ENCODE results near the gene TRAPPC12.
A peak's percentile ranks its signal among the peaks of the same experiment; 100 is the strongest.
"Not testable (repeated sequence)": the region's sequence is repeated elsewhere in the genome, so short reads cannot be mapped to it uniquely, and the experiment has no call there.

Gene TRAPPC12

GRCh38 chr2:3433776-3434400 lies 54.4 kb downstream of the TRAPPC12 start:
- no peak for DNase-seq

- DNase-seq: peak; percentile 69 to 87
Measured at GRCh38 chr2:3434654-3435053, 55.2 kb downstream of the TRAPPC12 start.

GRCh38 chr2:3435445-3435844 lies 56.0 kb downstream of the TRAPPC12 start:
- no peak for DNase-seq

- DNase-seq: no peak
Measured at GRCh38 chr2:3440477-3440876, 61.0 kb downstream of the TRAPPC12 start.

GRCh38 chr2:3441465-3441864 lies 62.0 kb downstream of the TRAPPC12 start:
- no peak for DNase-seq

GRCh38 chr2:3442185-3442584 lies 62.7 kb downstream of the TRAPPC12 start:
- DNase-seq: no peak

- DNase-seq: no peak
Measured at GRCh38 chr2:3443083-3443482, 63.6 kb downstream of the TRAPPC12 start.

GRCh38 chr2:3443506-3444084 lies 64.1 kb downstream of the TRAPPC12 start:
- no peak for DNase-seq

- DNase-seq: no peak
Measured at GRCh38 chr2:3445891-3446290, 66.4 kb downstream of the TRAPPC12 start.

GRCh38 chr2:3446381-3446780 lies 66.9 kb downstream of the TRAPPC12 start:
- DNase-seq: no peak

GRCh38 chr2:3447186-3447585 lies 67.7 kb downstream of the TRAPPC12 start:
- not testable (repeated sequence) for DNase-seq

GRCh38 chr2:3447789-3448317 lies 68.4 kb downstream of the TRAPPC12 start:
- DNase-seq: no peak

- DNase-seq: not testable (repeated sequence)
Measured at GRCh38 chr2:3448441-3448911, 69.0 kb downstream of the TRAPPC12 start.

GRCh38 chr2:3449086-3449485 lies 69.6 kb downstream of the TRAPPC12 start:
- DNase-seq: no peak

GRCh38 chr2:3449936-3450335 lies 70.4 kb downstream of the TRAPPC12 start:
- no peak for DNase-seq

GRCh38 chr2:3450385-3451010 lies 71.0 kb downstream of the TRAPPC12 start:
- no peak for DNase-seq

- no peak for DNase-seq
Measured at GRCh38 chr2:3451169-3451568, 71.7 kb downstream of the TRAPPC12 start.

- DNase-seq: no peak
Measured at GRCh38 chr2:3451926-3452671, 72.6 kb downstream of the TRAPPC12 start.

GRCh38 chr2:3453190-3453999 lies 73.9 kb downstream of the TRAPPC12 start:
- DNase-seq: no peak

- not testable (repeated sequence) for DNase-seq
Measured at GRCh38 chr2:3454005-3454404, 74.5 kb downstream of the TRAPPC12 start.

GRCh38 chr2:3454802-3455201 lies 75.3 kb downstream of the TRAPPC12 start:
- DNase-seq: no peak

- no peak for DNase-seq
Measured at GRCh38 chr2:3456125-3456524, 76.6 kb downstream of the TRAPPC12 start.

All from cerebellar nuclear complex (tissue), 1 donor.